Stimulated activated CD8-positive, alpha-beta memory T cell treated with anti-CD3 and anti-CD28 coated beads, Interleukin-7, amount 100 ng/mL, for 48 hours (primary cell): ENCODE measurements around the gene ELP5.

Experiments used
- DNase-seq, 2 donors: peaks; one replicate each; pipeline ENCODE4 v3.0.0-alpha.2; 2020; ENCODE audit warnings: low read depth in 1 of 2; ENCODE audit errors: extremely low read depth in 1 of 2

ELP5 gene

DNA sequence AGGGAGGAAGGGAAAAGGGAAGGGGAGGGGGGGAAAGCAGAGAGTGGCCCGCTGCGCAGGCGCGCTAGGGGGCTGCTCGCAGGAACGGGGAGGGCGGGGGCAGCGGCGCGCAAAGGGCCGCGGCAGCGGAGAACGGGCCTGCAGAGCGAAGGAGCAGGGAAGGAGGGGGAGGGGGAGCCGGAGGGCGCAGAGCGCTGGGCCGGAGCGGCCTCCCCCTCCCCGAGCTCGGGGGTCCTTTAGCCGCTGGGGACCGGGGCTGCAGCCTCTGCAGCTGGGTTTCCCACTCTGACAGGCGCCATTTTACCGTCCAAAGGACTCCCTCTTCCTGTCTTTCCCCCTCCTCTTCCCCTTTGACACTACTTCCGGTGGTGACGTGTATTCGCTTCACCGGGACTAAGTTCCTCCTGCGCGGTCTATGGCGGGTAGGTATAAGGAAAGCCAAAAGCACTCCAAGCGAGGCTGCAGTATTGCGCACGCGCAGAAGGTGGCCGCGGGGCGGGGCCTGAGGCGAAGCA lies 297 bp upstream of the ELP5 start, which contains the start of gene CTDNEP1:
Gene CTDNEP1, minus strand, starts transcription at position 74 of the 515 bp plus-strand sequence. CDS start 438 bp downstream, outside the sequence.
- peak; percentile 97 for DNase-seq

DNA sequence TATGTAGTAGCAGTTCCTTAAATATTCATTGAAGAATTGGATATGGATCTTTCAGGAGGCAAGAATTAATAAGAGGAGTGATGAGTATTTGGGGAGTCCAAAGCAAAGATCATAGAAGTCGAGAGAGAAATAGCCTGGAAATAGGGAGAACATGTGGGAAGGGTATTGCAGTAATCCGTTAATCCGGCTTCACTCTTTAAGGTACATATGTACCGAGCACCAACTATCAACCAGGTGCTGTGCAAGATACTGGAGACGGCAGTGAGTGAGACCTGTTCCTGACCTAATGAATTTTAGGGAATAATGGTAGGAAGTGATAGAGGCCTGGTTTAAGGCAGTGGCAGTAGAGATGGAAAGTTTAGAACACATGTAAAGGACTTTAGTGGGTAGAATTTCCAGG lies 1.1 kb downstream of the ELP5 start:
- DNase-seq: no peak

DNA sequence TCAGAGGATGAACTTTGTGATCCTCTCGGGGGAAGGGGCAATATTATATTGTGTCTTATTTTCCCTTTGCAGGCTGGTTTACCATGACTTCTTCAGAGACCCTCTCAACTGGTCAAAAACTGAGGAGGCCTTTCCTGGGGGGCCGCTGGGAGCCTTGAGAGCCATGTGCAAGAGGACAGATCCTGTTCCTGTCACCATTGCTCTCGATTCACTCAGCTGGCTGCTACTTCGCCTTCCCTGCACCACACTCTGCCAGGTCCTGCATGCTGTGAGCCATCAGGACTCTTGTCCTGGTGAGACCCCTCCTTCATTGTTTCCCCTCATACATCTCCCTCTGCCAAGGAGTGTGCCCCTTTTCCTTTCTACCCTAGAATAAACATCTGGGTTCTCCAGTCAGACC lies 2.5 kb downstream of the ELP5 start:
- DNase-seq: no peak

DNA sequence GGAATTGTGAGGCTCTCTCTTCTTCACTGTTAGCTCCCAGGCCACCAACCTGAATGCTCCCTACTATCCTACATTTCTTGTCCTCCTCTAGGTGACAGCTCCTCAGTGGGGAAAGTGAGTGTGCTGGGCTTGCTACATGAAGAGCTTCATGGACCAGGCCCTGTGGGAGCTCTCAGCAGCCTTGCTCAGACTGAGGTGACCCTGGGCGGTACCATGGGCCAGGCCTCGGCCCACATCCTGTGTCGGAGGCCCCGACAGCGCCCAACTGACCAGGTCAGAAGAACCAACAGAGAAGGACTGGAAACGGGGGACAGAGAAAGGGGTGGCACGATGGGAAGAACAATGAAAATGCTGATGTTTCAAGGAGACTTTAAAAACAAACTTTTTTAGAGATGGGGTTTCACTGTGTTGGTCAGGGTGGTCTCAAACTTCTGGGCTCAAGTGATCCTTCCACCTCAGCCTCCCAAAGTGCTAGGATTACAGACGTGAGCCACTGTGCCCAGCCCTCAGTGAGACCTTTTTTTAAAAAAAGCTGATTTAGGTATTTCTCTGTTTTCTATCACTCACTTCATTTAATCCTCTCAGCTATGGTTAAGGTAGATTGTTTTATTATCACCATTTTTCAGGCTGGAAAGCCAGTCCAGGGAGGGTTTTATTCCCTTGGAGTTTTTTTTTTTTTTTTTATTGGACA lies 4.9 kb downstream of the ELP5 start:
- no peak for DNase-seq

DNA sequence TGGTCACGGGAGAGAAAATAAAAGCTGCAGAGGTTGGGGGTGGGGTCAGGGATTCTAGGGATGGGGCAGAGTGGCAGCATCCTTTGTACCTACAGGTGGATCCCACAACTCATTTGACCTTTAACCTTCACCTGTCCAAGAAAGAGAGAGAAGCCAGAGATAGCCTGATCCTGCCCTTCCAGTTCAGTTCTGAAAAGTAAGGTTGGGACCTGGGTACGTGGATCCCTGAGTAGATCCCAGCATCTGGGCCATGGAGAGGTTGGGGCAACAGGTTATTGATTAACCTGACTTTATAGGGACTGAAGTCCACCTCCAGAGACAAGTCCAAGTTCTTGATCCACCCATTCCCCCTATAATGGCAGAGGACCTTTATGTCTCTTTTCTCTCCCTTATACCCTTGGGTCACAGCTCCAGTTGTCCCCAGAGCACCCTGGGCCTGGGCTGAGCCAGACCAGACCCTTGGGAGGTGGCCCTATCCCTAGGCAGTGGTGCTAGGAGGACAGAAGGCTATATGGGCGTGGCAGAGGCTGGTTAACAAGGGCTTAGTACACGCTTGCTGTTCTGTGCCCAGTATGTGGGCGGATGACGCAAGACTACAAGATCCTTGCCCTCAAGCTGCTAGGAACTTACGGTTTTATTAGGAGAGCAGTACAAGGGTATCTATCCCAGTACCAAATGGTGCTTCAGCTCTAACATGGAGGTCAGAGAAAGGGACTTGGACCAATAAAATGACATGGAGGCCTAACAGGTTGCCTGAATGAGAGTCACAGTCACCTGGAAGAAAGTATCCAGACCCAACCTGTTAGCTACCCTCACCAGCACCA lies 6.9 kb downstream of the ELP5 start:
- DNase-seq: no peak

DNA sequence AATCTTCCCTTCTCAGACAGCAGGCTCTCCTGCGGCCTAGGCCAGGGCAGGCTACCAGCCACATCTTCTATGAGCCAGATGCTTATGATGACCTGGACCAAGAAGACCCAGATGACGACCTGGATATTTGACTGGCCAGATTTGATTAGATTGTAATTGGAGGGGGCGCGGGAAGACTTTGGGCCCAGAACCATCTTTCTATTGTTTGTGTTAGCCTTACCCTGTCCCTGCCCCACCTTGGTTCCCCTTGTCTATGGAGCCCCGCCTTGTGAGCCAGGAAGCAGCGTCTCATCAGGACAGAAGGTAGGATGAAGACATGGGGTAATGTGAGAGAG lies 7.5 kb downstream of the ELP5 start:
- DNase-seq: no peak

DNA sequence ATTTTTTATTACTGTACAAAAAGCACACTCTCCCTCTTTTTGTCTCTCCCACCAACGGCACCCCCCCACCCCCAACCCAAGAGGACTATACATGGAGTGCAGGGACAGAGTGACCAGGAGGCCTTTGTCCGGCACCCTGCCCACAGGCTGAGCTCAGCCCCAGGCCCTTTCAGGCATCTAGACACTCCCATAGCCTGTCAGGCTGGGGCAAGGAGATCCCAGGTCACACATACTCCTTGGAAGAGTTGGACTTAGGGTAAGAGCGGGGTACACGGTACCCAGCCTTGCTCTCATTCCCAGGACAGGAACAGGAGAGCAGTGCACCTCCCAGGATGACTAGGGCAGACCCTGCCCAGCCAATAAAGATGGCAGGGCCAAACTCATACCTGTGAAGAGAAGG lies 8.1 kb downstream of the ELP5 start:
- DNase-seq: no peak

DNA sequence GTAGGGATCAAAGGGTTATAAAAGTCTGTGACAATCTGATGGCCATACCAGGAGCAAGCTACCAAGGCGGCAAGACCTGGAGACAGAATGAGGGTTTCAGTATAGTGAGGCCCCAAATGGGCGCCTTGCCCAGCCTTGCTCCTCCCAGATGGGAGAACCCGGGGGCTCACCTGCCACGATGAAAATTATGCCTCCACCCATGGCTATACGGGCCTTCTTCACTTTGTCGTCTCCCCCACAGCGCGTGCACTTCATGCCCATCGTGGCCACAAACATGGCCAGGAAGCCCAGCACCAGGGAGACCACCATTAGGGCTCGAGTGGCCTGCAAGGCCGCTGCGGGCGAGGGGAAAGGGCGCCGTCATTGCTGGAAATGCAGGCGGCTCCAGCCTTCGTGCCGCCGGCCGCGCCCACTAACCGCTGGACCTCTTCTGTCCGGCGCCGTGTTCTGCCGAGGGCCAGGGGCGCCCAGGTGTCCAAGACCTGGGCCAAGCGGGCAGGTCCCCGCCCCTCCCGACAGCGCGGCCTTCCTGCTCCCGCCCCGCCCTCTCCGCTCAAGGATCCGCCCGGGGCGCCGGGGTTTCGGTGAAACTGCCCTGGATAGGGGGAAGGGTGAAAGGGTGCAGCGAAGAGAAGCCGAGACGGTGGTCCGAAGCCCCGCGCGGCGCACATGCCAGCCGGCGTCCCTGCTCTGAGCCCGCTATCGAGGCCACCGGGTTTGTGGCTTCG lies 8.8 kb downstream of the ELP5 start:
- no peak for DNase-seq

DNA sequence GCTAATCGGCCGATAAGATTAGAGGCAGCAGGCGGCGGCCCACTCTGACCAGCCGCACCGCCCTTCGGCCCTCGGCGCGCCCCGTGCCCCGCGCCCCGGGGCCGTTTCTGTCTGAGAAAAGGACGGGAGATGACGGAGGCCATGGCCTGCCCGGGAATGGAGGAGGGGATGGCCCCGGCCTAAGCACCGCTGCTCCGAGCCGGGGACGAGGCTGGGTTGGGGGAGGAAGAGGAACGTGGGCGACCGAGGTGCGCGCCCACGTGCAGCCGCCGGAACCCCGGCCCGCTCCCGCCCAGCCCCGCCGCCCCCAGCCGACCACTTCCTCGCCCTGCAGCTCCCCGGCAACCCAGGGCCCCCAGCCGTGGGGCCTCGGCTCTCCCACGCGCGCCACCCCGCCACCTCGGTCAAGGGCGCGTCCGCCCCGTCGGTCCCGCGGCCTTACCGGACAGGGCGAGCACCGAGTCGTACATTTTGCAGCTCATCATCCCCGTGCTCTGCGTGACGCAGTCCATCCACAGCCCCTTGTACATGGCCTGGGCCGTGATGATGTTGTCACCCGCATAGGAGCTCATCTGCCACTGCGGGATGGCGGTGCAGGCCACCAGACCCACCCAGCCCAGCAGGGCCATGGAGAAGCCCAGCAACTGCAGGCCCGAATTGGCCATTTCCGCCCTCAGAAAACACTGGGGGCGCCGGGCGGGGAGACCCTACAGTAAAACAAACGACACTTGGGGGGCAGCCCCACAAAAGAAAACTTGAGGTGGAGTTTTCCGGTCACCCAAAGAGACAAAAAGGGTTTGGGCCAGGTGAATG lies 9.6 kb downstream of the ELP5 start:
- DNase-seq: no peak

DNA sequence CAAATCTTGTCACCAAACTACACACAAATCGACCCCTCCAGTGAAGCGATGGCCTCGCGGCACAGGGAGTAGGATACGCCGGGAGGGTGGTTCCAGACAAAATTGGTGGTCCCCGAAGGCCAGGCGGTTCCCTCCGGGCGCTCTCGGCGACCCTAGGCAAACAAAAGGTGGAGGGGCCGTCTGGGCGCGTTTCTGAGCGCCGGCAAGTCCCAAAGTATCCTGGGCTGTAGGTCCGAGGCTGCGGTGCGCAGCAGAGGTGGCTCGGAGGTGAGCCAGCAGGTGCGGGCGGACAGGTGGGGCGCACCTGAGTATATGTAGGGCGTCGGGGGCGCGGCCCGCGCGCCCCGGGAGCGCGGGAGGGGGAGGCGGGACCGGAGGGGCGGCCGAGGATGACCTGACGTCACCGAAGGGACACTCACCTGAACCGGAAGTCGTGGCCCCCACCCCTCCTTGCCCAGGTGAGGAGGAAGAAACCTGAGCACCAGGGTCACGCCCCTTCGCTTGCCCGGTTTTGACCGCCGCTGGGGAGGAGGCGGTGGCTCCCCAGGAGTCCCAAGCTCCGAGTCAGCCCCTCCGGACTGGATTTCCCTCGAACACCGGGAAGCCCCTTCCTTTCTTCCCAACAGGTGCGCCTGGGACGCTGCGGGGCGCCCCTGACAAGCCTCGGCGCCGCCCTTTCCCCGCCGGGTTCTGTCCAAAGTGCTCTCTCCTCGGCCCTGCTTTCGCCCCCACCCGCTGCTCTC lies 10.3 kb downstream of the ELP5 start, which contains the start of gene CLDN7:
Gene CLDN7, minus strand, starts transcription at position 287 of the 743 bp plus-strand sequence. CDS start 435 bp downstream, outside the sequence.
- DNase-seq: no peak

DNA sequence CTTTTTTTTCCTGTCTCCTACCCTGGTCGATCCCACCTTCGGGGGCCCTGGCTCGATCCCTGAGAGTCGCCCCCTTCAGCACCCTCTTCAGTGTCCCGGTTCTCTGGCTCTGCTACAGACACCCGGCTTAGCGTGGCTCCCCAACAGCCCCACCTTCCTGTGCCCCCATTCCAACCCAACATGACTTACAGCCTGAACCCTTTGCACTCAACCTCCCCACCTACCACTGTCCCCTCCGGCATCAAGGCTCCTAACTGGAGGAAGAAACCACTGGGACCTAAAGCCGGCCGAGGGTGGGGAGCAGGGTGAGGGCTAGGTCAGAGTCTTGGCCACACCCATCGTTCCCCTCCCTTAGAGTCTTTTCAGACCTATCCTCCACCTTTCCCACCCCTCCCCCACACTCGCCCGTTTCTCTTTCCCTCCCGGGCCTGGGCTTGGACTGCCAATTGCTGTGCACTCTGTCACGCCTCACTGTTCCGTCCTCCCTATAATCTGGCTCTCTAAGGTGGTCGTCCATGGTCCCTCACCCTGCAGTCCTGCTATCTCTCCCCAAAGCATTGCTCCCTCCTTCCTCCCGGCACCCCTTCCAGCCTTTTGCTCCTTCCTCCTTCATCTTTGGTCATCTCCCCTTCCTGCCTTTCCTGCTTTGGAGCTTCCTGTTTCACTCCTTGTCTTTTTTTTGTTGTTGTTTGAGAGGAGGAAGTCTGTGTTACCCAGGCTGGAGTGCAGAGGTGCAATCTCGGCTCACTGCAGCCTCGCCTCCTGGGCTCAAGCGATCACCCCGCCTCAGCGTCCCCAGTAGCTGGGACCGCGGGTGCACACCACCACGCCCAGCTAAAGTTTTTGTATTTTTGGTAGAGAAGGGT lies 11.2 kb downstream of the ELP5 start:
- DNase-seq: no peak

DNA sequence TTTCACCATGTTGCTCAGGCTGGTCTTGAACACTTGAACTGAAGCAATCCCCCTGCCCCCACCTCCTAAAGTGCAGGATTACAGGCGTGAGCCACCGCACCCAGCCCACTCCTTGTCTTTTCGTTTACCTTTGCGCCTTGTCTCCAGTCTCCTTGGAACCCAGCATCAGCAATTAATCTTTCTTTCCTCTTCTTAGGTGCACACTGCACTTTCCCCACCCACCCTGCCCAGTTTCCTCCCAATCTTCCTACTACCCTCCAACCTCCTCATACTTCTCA lies 11.7 kb downstream of the ELP5 start:
- DNase-seq: no peak

DNA sequence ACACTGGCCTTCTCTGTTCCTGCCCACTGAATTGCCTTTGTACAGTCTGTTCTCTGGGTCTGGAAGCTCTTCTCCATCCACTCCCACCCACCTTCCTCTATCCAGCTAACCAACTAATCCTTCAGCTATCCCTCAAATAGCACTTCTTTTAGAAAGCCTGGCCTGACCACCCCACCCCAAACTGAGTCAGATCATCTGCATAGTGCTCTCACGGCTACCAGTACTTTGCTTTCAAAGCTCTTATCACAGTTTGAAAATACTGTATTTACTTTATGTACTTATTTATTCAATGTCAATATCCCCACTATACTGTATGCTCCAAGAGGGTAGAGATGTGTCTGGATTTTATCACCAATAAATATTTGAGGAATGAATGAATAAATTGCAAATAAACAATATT lies 14.8 kb downstream of the ELP5 start:
- DNase-seq: no peak

DNA sequence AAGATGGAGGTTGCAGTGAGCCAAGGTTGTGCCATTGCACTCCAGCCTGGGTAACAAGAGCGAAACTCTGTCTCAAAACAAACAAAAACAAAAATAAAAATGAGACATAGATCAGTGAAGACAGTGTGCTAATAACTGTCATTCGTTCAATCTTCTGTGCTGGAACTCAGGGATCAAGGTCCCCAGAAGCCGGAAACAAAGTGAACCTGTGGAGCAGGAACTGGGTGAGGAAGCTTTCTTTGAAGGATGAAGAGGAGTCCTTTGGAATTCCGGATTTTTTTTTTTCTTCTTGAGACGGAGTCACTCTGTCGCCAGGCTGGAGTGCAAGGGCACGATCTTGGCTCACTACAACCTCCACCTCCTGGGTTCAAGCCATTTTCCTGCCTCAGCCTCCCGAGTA lies 27.4 kb downstream of the ELP5 start:
- DNase-seq: no peak

DNA sequence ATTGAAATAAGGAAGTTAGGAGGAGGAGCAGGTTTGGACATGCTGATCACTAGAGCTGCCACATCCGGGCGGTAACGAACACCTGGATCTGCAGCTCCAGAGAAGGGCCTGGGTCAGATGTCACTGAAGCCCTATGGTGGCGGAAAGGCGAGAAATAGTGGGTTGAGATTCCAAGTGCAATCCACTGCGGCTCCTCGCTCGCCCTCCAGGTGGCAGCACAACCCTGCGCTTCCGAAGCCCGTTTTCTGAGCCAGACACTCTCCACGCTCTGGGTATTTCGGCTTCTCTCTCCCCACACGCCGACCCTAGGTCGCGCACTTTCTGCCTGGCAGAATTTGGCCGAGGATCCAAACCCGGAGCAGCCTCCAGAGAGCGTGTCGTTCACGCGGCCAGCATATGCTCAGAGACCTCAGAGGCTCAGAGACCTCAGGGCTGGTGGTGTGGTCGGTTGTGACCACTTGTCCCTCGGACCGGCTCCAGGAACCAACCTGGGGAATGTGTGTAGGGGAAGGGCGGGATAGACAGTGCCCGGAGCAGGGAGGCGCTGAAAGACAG lies 28.6 kb downstream of the ELP5 start:
- DNase-seq: peak; percentile 60 to 67

DNA sequence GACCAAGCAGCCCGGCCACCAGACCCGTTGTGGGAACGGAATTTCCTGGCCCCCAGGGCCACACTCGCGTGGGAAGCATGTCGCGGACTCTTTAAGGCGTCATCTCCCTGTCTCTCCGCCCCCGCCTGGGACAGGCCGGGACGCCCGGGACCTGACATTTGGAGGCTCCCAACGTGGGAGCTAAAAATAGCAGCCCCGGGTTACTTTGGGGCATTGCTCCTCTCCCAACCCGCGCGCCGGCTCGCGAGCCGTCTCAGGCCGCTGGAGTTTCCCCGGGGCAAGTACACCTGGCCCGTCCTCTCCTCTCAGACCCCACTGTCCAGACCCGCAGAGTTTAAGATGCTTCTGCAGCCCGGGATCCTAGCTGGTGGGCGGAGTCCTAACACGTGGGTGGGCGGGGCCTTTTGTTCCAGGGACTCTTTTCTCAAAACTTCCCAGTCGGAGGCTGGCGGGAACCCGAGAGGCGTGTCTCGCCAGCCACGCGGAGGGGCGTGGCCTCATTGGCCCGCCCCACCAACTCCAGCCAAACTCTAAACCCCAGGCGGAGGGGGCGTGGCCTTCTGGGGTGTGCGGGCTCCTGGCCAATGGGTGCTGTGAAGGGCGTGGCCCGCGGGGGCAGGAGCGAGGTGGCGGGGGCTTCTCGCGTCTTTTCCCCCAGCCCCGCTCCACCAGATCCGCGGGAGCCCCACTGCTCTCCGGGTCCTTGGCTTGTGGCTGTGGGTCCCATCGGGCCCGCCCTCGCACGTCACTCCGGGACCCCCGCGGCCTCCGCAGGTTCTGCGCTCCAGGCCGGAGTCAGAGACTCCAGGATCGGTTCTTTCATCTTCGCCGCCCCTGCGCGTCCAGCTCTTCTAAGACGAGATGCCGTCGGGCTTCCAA lies 29.3 kb downstream of the ELP5 start, which contains the start of gene SLC2A4:
Gene SLC2A4, plus strand, starts transcription at position 645 of the 879 bp plus-strand sequence. Its CDS starts 217 bp downstream, at position 862.
- peak; percentile 78 to 90 for DNase-seq

DNA sequence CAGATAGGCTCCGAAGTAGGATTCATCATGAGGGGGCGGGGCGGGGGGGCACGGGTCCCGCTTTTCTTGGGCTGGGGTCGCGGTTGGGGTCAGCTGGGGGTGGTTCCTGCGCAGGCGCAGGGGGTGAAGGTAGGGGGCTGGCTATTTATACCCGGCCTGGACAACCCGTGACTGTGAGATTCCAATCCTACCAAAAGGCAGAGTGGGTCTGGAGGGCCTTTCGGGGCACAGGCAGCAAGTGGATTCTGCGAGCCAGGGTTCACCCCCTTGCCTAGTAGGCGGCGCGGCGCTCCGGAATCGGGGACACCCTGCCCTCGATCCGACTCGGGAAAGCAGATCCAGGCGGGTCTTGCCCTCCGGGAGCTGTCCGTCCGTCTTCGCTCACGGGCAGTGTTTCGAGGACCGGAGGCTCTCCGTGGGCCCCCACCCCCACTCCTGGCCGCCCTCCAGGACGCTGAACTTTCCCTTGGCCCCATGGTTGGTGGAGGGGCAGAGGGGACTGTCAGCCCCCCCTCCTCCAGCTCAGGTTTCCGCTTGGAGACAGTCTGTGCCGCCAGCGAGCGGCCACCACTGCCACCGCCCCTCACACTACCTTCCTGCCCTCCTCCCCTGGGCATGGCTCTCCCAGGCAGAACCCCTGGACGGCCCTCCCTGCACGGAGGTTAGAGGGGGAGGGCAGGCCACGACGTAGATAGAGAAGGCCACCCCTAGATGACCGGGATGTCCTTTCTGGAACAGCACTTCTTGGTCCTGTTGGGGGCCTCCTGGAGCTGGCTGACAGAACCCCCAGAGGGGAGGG lies 30.1 kb downstream of the ELP5 start:
- no peak for DNase-seq
